Upper lobe of left lung (tissue), 6 donors: ENCODE measurements around the gene YIPF1. TPM values are rescaled to one million over a fixed set of nuclear protein-coding genes. Genes with fewer than 3 reads are reported as not detected.

Source experiments
- ATAC-seq, 2 donors: fragments of 200-7000 bp; cut with Tn5 transposase; one replicate each; pipeline ENCODE4 v1.9.1; 2022; ENCODE audit warnings: mild to moderate bottlenecking in 2 of 2, moderate library complexity in 2 of 2; ENCODE audit not compliant: low FRiP score in 2 of 2
- DNase-seq, 2 donors: peaks; one replicate each; pipeline ENCODE4 v3.0.0-alpha.2; 2019 to 2020
- H3K27ac ChIP-seq, 4 donors: fragments of 200-600 bp; sonication (generic); one replicate each; pipeline ENCODE4 v1.5.1; 2016 to 2019
- H3K27me3 ChIP-seq, 4 donors: fragments of 200-600 bp; sonication (generic); one replicate each; pipeline ENCODE4 v1.5.1; 2017 to 2019
- H3K36me3 ChIP-seq, 4 donors: fragments of 200-600 bp; sonication (generic); one replicate each; pipeline ENCODE4 v1.5.1; 2016 to 2019
- H3K4me1 ChIP-seq, 4 donors: fragments of 200-600 bp; sonication (generic); one replicate each; pipeline ENCODE4 v1.5.1; 2018 to 2019
- H3K4me3 ChIP-seq, 4 donors: fragments of 200-600 bp; sonication (generic); one replicate each; pipeline ENCODE4 v1.5.1; 2017 to 2019; ENCODE audit warnings: mild to moderate bottlenecking in 2 of 4, moderate library complexity in 1 of 4
- H3K9me3 ChIP-seq, 4 donors: fragments of 200-600 bp; sonication (generic); one replicate each; pipeline ENCODE4 v1.5.1; 2018 to 2019
- CTCF ChIP-seq, 6 experiments: fragments of 450-650 bp in 4 of 6; fragments of 200-600 bp in 2 of 6; sonication (generic) in 2 of 6; IDR thresholded peaks; one replicate each; pipeline ENCODE4 v1.5.1; 2016 to 2019; ENCODE audit warnings: antibody characterized with exemption in 6 of 6
- EP300 ChIP-seq, 4 donors: sonication (generic); formaldehyde crosslinking; IDR thresholded peaks; one replicate each; pipeline ENCODE4 v1.5.1; 2017; ENCODE audit warnings: antibody characterized with exemption in 4 of 4, control low read depth in 2 of 4
- POLR2A ChIP-seq, 4 donors: fragments of 450-650 bp; IDR thresholded peaks; one replicate each; pipeline ENCODE4 v1.5.1; 2016 to 2017; ENCODE audit warnings: antibody characterized with exemption in 4 of 4, mild to moderate bottlenecking in 2 of 4
- POLR2AphosphoS5 ChIP-seq, 2 donors: sonication (generic); formaldehyde crosslinking; IDR thresholded peaks; one replicate each; pipeline ENCODE4 v1.5.1; 2017; ENCODE audit warnings: antibody characterized with exemption in 2 of 2
- WGBS, 2 donors: methylation state at CpG; one replicate each; pipeline ENCODE4 v1.1.5; 2017 to 2018; 5-methylcytosine and 5-hydroxymethylcytosine counted together
- total RNA-seq, 6 donors: library from RNA; depleted of rRNA in 4 of 6; stranded (reverse); fragments of >200 nt in 4 of 6; gene quantifications; one replicate each; pipeline versions ENCODE4 v1.1.0 to v1.2.1, GENCODE V29; 2016 to 2021
- donor health status: DM: no; HTN: no; CAD: no; lungs with moderate emphysema.
- donor health status: DM: no; HTN: yes; CAD: no; lungs with severe emphysema.

The YIPF1 gene
- total RNA-seq, 6 donors from 2014 or later: 14.8 to 52.4 (median 22.0) TPM

- ATAC-seq: no peak
- no peak for TF ChIP-seq CTCF (IDR thresholded peaks at IDR 0.05)
- peak overlapping the region in 3 of 4 donors; percentile 95 to 98 (median 97) for H3K27ac ChIP-seq
Measured at GRCh38 chr1:53837646-53837923, 52.0 kb downstream of the YIPF1 start.

GRCh38 chr1:53835491-53835890 is 54.1 kb downstream of the YIPF1 start:
- Histone ChIP-seq H3K4me3 (no peak overlapping the region), H3K27ac (no peak overlapping the region), H3K36me3 (peaks cover 0 to 5% (median 0%) of the 10 kb centered on the region in 4 donors), H3K27me3 (no peaks in the 10 kb centered on the region), H3K9me3 (no peaks in the 10 kb centered on the region), H3K4me1 (peaks cover 7 to 11% (median 9%) of the 10 kb centered on the region in 4 donors)
- no peak for TF ChIP-seq POLR2A (IDR thresholded peaks at IDR 0.05)
- TF ChIP-seq CTCF (IDR thresholded peaks at IDR 0.05): no peak
- 87 to 96% methylated on average over 2 of the region's 2 CpGs for WGBS, 2 donors
- ATAC-seq (no peak), DNase-seq (no peak)

More at GRCh38 chr1:53837646-53837923, 52.0 kb downstream of the YIPF1 start:
- DNase-seq: no peak
- H3K4me1 ChIP-seq: peaks cover 7 to 11% (median 9%) of the 10 kb centered on the region in 4 donors
- peaks cover 0 to 6% (median 5%) of the 10 kb centered on the region in 4 donors for H3K9me3 ChIP-seq
- no peaks in the 10 kb centered on the region for H3K27me3 ChIP-seq
- H3K4me3 ChIP-seq: peak overlapping the region; percentile 91 to 99 (median 96)
- H3K36me3 ChIP-seq: no peaks in the 10 kb centered on the region
- 0 to 1% methylated on average over 5 of the region's 5 CpGs for WGBS, 2 donors

GRCh38 chr1:53834776-53835175 is 54.8 kb downstream of the YIPF1 start:
- H3K4me3 ChIP-seq: no peak overlapping the region
- TF ChIP-seq POLR2AphosphoS5 (IDR thresholded peaks at IDR 0.05) (no peak), CTCF (IDR thresholded peaks at IDR 0.05) (no peak), POLR2A (IDR thresholded peaks at IDR 0.05) (no peak), EP300 (IDR thresholded peaks at IDR 0.05) (no peak)
- H3K9me3 ChIP-seq: no peaks in the 10 kb centered on the region
- 93 to 94% methylated on average over 11 of the region's 11 CpGs for WGBS, 2 donors
- H3K27ac ChIP-seq: no peak overlapping the region
- peaks cover 7 to 11% (median 9%) of the 10 kb centered on the region in 4 donors for H3K4me1 ChIP-seq
- H3K27me3 ChIP-seq: no peaks in the 10 kb centered on the region
- H3K36me3 ChIP-seq: peaks cover 0 to 7% (median 0%) of the 10 kb centered on the region in 4 donors
- ATAC-seq: no peak
- DNase-seq: no peak

- DNase-seq: no peak
- H3K4me3 ChIP-seq: no peak overlapping the region
- no peaks in the 10 kb centered on the region for H3K27me3 ChIP-seq
- 95 to 96% methylated on average over 4 of the region's 4 CpGs for WGBS, 2 donors
- H3K4me1 ChIP-seq: peaks cover 7 to 10% (median 8%) of the 10 kb centered on the region in 4 donors
- no peak overlapping the region for H3K27ac ChIP-seq
- TF ChIP-seq EP300 (IDR thresholded peaks at IDR 0.05) (no peak), POLR2A (IDR thresholded peaks at IDR 0.05) (no peak), POLR2AphosphoS5 (IDR thresholded peaks at IDR 0.05) (no peak), CTCF (IDR thresholded peaks at IDR 0.05) (no peak)
- H3K9me3 ChIP-seq: no peaks in the 10 kb centered on the region
- peaks cover 0 to 7% (median 0%) of the 10 kb centered on the region in 4 donors for H3K36me3 ChIP-seq
- no peak for ATAC-seq
Measured at GRCh38 chr1:53833393-53833792, 56.2 kb downstream of the YIPF1 start.

- H3K27ac ChIP-seq: no peak overlapping the region
- no peak for ATAC-seq
- 100% methylated on average over 2 of the region's 2 CpGs for WGBS, 2 donors
- no peak for TF ChIP-seq EP300 (IDR thresholded peaks at IDR 0.05)
- TF ChIP-seq POLR2AphosphoS5 (IDR thresholded peaks at IDR 0.05): no peak
- no peak for TF ChIP-seq POLR2A (IDR thresholded peaks at IDR 0.05)
- no peak for TF ChIP-seq CTCF (IDR thresholded peaks at IDR 0.05)
- H3K36me3 ChIP-seq: peaks cover 0 to 40% (median 14%) of the 10 kb centered on the region in 4 donors
- no peaks in the 10 kb centered on the region for H3K27me3 ChIP-seq
- no peaks in the 10 kb centered on the region for H3K9me3 ChIP-seq
- no peak for DNase-seq
- H3K4me1 ChIP-seq: no peaks in the 10 kb centered on the region
- no peak overlapping the region for H3K4me3 ChIP-seq
Measured at GRCh38 chr1:53826367-53826766, 63.2 kb downstream of the YIPF1 start.
